CD4-positive, alpha-beta T cell treated with Interferon gamma for 1 hour (primary cell): ENCODE data around the gene CCNI.
"Not testable (repeated sequence)": the region's sequence is repeated elsewhere in the genome, so short reads cannot be mapped to it uniquely, and the experiment has no call there.

Experiments used
- DNase-seq: peaks from one replicate; pipeline ENCODE4 v3.0.0-alpha.2; 2020

The CCNI gene

DNA sequence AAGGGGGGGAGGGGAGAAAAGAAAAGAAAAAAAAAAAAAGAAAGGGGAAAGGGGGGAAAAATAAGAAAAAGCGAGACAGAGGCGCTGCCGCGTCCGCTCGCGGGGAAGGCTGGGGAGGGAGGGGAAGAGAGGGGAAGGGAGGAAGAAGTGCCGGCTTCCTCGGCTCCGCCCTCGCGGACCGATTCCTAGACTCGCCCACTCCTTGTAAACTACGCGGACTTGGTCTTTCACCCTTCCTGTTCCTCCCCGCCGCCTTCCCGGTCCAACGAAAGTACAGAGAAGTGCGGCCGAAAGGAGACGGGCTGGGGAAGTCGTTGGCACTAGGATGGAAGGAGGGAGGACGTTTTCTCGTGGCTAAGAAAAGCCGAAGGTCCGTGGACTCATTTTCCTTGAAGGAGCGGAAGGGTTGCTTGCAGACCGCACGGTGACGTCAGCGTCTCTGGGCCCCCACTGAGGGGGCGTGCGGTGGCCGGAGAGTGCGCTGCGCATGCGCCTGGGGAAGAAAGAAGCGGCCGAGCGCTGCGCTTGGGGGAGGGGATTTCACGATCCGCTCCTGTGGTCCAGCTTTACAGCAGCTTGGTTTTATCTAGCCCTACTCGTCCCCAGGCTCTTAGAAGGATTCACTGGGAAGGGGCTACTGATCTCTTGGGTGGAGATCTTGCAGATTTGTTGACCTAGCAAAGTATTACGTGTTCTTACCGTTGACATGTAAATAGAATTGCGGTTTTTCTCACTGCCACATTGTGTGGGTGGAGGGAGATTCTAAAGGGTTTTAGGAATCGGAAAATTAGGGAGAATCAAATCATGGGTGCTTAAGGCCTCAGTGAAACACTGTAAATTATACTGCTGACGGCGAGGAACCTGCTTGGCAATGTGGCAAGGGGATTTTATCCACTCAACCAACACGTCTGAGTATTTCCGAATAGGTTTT, at the start of gene CCNI:
TSS of gene CCNI (minus strand) at position 121 of the 931 bp plus-strand sequence. CDS start 9,627 bp downstream, outside the sequence.
- DNase-seq, result peak; percentile 94

DNA sequence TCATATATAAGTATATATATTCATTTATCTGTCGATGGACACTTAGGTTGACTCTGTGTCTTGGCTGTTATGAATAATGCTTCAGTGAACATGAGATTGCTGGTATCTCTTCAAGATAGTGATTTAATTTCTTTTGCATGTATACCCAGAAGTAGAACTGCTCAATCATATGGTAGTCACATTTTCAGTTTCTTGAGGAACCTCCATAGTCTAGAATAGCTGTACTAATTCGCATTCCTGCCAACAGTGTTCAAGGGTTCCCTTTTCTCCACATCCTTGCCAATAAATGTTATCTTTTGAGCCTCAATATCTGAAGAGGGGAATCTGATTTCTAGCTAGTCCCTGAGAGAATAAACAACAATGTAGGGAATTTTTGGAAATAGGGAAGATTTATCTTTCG, 48.8 kb upstream of the CCNI start:
- no peak for DNase-seq

DNA sequence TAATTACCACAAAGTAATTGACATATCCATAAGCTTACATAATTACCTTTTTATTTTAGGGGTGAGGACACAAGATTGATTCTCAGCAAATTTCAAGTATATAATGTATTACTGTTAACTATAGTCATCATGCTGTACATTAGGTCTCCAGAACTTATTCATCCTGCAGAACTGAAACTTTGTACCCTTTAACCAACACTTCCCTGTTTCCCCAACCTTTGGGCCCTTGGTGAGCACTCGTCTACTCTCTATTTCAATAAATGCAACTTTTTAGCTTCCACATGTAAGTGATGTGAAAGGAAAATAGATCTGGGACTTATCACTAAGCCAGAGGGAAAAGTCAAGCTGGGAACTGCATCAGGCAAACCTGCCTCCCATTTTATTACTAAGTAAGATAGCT, 47.6 kb upstream of the CCNI start:
- no peak for DNase-seq

- DNase-seq, result no peak
These were observed 46.9 kb upstream of the CCNI start for GRCh38 chr4:77122656-77123055.

- no peak for DNase-seq
These were observed 46.0 kb upstream of the CCNI start for GRCh38 chr4:77121736-77122240.

DNA sequence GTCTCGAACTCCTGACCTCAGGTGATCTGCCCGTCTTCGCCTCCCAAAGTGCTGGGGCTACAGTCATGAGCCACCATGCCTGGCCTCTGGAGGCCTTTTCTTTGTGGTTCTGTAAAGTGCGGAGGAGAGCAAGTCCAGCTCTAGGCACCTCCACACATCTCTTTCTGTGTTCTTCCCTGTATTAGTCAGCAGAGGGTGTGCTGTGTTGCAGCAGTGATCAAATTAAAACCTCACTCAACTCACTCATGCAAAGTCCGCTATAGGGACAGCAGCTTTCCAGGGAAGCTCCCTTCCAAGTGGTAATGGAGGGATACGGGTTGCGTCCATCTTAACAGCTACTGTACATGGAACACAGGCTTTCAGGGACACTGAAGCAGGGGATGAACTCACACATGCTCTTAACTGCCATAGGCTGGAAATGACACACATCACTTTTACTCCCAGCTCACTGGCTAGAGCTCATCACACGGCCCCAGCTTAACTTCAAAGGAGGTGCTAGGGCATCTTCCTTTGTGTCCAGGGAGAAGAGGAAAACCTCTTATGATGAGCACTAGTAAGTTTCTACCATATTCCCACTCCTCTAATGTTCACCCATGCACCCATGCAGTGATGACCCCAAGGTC, 45.2 kb upstream of the CCNI start:
- no peak for DNase-seq

- DNase-seq, result no peak
These were observed 41.9 kb upstream of the CCNI start for GRCh38 chr4:77117721-77118120.

DNA sequence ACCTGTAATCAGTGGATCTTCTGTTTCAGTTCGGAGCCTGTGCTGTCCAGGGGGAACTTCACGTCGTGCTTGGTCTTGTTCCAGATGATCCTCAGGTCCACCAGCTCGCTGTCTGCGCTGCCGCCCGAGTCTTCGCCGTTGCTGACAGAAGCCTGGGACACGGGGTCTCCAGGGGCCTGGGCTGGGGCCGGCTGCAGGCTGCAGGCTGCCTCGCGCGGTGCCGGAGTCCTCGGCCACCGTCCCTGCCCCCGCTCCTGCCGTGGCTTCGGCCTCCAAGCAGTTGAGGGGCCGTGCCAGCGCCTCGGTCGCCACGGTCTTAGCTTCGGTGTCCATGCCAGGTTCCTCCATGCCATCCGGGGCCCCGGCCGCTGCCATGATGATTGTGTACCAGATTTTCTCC, 37.3 kb upstream of the CCNI start:
- no peak for DNase-seq

- no peak for DNase-seq
These were observed 34.9 kb upstream of the CCNI start for GRCh38 chr4:77110730-77111129.

GRCh38 chr4:77104791-77105540, 29.2 kb upstream of the CCNI start:
- no peak for DNase-seq

GRCh38 chr4:77104388-77104787, 28.6 kb upstream of the CCNI start:
- no peak for DNase-seq

DNA sequence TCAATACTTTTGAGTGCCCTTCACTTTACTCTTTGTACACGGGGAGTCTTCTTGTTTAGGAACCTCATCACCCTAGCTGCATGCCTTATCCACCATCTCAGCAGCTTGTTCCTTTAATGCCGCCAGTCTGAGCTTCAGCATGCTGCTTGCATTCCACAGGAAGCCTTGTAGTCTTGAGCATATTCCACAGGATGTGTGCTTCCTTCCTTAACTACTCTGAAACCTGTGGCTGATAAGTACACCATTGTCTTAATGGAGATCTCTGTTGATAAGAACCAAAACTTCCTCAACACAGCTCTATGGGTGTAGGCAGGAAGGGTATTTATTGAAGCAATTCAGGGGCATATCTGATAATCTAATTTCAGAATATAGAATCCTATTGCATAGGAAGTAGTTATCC, 24.4 kb upstream of the CCNI start:
- no peak for DNase-seq

GRCh38 chr4:77097611-77098010, 21.8 kb upstream of the CCNI start:
- no peak for DNase-seq

GRCh38 chr4:77095101-77095821, 19.5 kb upstream of the CCNI start:
- DNase-seq, result peak; percentile 74

GRCh38 chr4:77094496-77094895, 18.7 kb upstream of the CCNI start:
- no peak for DNase-seq

DNA sequence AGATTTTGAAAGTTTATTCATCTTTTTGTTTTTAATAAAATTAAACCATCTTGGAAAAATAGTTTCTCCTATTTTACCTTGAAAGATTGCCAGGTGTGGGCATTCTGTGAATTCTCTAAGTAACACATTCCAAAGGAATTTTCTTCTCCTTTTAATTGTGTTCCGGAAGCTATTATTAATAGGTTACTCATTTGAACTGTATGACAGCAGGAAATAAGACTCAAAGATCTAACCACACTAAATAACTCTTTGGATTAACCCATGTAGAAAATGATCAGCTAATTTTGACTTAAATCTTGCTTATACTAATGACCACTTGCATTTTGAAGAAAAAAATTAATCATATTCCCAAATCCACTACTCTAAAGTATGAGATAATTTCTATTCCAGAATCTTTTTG, 17.6 kb upstream of the CCNI start:
- no peak for DNase-seq

- DNase-seq, result no peak
These were observed 17.2 kb upstream of the CCNI start for GRCh38 chr4:77092975-77093374.

- DNase-seq, result no peak
These were observed 14.1 kb upstream of the CCNI start for GRCh38 chr4:77089866-77090265.

- not testable (repeated sequence) for DNase-seq
These were observed 11.2 kb upstream of the CCNI start for GRCh38 chr4:77087027-77087426.

DNA sequence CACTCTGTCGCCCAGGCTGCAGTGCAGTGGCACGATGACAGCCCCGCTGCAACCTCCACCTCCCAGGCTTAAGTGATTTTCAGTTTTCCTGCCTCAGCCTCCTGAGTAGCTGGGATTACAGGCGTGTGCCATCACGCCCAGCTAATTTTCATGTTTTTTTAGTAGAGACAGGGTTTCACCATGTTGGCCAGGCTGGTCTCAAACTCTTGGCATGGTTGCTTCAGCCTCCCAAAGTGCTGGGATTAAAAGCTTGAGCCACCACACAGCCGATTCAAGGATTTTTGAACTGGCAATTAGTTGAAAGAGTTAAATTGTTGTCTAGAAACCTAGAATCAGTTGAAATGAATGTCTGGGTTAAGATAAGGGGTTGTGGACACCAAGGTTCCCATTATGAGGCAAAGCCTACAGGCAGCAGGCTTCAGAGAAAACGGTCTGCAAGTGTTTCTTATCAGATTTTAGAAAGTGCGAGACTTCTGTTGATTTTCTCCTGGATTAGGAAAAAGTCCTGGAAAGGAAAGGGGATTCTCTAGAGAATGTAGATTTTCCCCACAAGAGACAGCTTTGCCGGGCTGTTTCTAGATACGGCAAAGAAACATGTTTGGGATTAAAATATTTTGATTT, 8.3 kb upstream of the CCNI start:
- no peak for DNase-seq

DNA sequence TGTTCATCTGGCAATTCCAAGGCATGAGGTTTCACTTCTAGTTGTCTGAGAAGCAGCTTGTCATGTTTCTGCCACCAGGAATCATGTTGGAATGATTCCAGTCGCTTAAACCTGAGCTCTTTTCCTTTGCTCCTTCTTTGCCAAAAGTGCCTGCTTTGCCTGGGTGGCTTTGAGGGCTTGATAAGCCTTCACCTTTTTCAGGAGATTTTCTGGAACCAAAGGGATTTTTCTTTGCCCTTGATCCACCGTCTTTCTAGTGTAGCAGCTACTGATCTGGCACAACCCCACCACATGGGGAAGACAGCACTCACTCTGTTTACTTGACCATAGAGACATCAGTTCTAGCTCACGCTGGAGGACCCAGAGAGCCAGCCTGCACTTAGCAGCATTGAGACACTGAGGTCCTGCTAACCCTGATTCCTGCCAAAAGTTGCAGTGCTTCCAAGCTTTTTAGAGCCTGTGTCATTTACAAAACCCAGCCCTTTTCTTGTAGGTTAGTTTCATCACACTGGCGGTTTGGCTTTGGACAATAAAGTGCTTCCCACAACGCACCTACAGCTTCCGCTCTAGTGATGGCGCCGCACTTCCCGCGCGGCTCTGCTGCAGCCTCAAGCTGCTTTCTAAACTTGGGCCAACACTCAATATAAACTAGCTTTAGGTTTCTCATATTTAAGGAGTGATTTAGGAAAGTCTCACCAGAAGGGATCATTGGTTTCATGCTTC, 7.3 kb upstream of the CCNI start:
- no peak for DNase-seq

DNA sequence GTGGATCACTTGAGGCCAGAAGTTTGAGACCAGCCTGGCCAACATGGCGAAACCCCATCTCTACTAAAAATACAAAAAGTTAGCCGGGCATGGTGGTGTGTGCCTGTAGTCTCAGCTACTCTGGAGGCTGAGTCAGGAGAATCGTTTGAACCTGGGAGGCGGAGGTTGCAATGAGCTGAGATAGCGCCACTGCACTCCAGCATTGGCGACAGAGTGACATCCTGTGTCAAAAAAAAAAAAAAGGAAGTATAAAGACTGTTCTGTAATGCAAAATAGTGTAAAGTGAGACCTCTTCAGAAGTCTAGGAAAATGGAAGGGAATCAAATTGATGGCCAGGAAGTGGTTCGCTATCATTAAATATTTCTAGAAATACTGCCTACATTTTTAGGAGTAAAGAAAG, 5.0 kb upstream of the CCNI start:
- not testable (repeated sequence) for DNase-seq
